GM12892 (cell line): ENCODE measurements around the gene STARD13.

Experiments
- POLR2A ChIP-seq: IDR thresholded peaks from 2 replicates; pipeline ENCODE4 v1.6.1; 2011; ENCODE audit warnings: low read depth, low read length, control low read depth
- POLR2AphosphoS5 ChIP-seq: IDR thresholded peaks from 2 replicates; pipeline ENCODE4 v1.6.1; 2011; ENCODE audit warnings: low read depth, low read length, control low read depth
- TAF1 ChIP-seq: IDR thresholded peaks from 2 replicates; pipeline ENCODE4 v1.6.1; 2011; ENCODE audit warnings: low read depth, mild to moderate bottlenecking, control low read depth, low read length, borderline replicate concordance

GRCh38 chr13:33217256-33217655 lies 68.3 kb downstream of the STARD13 start:
- TF ChIP-seq POLR2A: no peak
- TF ChIP-seq TAF1: no peak
- no peak for TF ChIP-seq POLR2AphosphoS5
